H1 (cell line): ENCODE measurements around the gene FOXI1. TPM values are rescaled to one million over a fixed set of nuclear protein-coding genes. Genes with fewer than 3 reads are reported as not detected.

Experiments used
- CTCF ChIA-PET: fragments of 300-600 bp; sonication (Branson Sonifier 250); formaldehyde crosslinking; loops from one replicate; lab custom pipeline; 2021; ENCODE audit not compliant: partially characterized antibody; lab: Charles Lee
- POLR2A ChIA-PET: fragments of 300-600 bp; sonication (Branson Sonifier 250); formaldehyde crosslinking; loops from one replicate; lab custom pipeline; 2021; ENCODE audit warnings: inconsistent platforms; ENCODE audit not compliant: partially characterized antibody; lab: Charles Lee
- DNase-seq, 2 experiments: peaks; one replicate each; pipeline versions ENCODE4 v3.0.0 to v3.0.0-alpha.2; 2010 to 2022; ENCODE audit warnings: low spot score in 2 of 2, low read depth in 1 of 2, mixed read lengths in 1 of 2
- FAIRE-seq: peaks from 2 replicates; lab custom pipeline; 2011; peaks lifted over from hg19 to GRCh38; lab: Jason Lieb, UNC
- H2AFZ ChIP-seq: 2 replicates; pipeline ENCODE4 v1.8.1; 2012; ENCODE audit warnings: low read length, inconsistent platforms
- H2AK5ac ChIP-seq: 2 replicates; pipeline ENCODE4 v1.6.1; 2013; ENCODE audit warnings: low read depth, low read length
- H2BK120ac ChIP-seq: replicated peaks from 2 replicates; pipeline ENCODE3; 2013; ENCODE audit warnings: low read depth, low read length, inconsistent platforms
- H2BK12ac ChIP-seq: 2 replicates; pipeline ENCODE4 v1.6.1; 2013; ENCODE audit warnings: low read depth, low read length
- H2BK15ac ChIP-seq: 2 replicates; pipeline ENCODE4 v1.6.1; 2013; ENCODE audit warnings: low read length
- H2BK20ac ChIP-seq: 2 replicates; pipeline ENCODE4 v1.6.1; 2013; ENCODE audit warnings: low read length
- H2BK5ac ChIP-seq: 2 replicates; pipeline ENCODE4 v1.6.1; 2013; ENCODE audit warnings: low read depth, low read length
- H3K14ac ChIP-seq: 2 replicates; pipeline ENCODE4 v1.6.1; 2013; ENCODE audit warnings: inconsistent platforms; ENCODE audit not compliant: insufficient read length
- H3K18ac ChIP-seq: 2 replicates; pipeline ENCODE4 v1.6.1; 2013; ENCODE audit warnings: low read length; ENCODE audit errors: extremely low read depth
- H3K23ac ChIP-seq: 2 replicates; pipeline ENCODE4 v1.6.1; 2013; ENCODE audit warnings: inconsistent platforms; ENCODE audit not compliant: insufficient read length
- H3K23me2 ChIP-seq: 2 replicates; pipeline ENCODE4 v1.6.1; 2013; ENCODE audit warnings: low read depth, low read length
- H3K27ac ChIP-seq: 2 replicates; pipeline ENCODE4 v1.6.1; 2011; ENCODE audit warnings: low read depth, low read length, inconsistent platforms
- H3K27me3 ChIP-seq, 4 experiments: replicated peaks in 1 of 4; 1 replicate in 1 of 4; 2 replicates in 3 of 4; pipeline versions ENCODE4 v1.6.1 to v1.8.1; 2011 to 2013; ENCODE audit warnings: low read length in 3 of 4, mild to moderate bottlenecking in 3 of 4, inconsistent platforms in 2 of 4, mixed read lengths in 2 of 4, moderate library complexity in 1 of 4; ENCODE audit not compliant: control insufficient read depth in 3 of 4, insufficient read depth in 3 of 4; ENCODE audit errors: extremely low read depth in 1 of 4
- H3K36me3 ChIP-seq, 4 experiments: 2 replicates each; pipeline versions ENCODE4 v1.6.1 to v1.8.1; 2011 to 2013; ENCODE audit warnings: mild to moderate bottlenecking in 4 of 4, low read length in 3 of 4, moderate library complexity in 2 of 4, control low read depth in 1 of 4, inconsistent platforms in 1 of 4; ENCODE audit not compliant: insufficient read depth in 4 of 4, control insufficient read depth in 2 of 4
- H3K4ac ChIP-seq: replicated peaks from 2 replicates; pipeline ENCODE3; 2013; ENCODE audit warnings: low read length, low read depth, mixed read lengths, inconsistent platforms; ENCODE audit not compliant: insufficient read length
- H3K4me1 ChIP-seq, 4 experiments: replicated peaks in 1 of 4; 1 replicate in 1 of 4; 2 replicates in 3 of 4; pipeline versions ENCODE4 v1.6.1 to v1.8.1; 2011 to 2013; ENCODE audit warnings: low read length in 3 of 4, inconsistent platforms in 2 of 4, mixed read lengths in 1 of 4; ENCODE audit not compliant: insufficient read depth in 4 of 4, control insufficient read depth in 3 of 4
- H3K4me2 ChIP-seq, 2 experiments: 2 replicates each; pipeline versions ENCODE4 v1.6.1 to v1.8.1; 2011 to 2013; ENCODE audit warnings: low read depth in 2 of 2, low read length in 2 of 2, control low read depth in 1 of 2, inconsistent platforms in 1 of 2, mild to moderate bottlenecking in 1 of 2; ENCODE audit not compliant: insufficient read depth in 1 of 2
- H3K4me3 ChIP-seq, 4 experiments: fragments of 200-600, 300-600 bp in 1 of 4; sonication (generic), shearing (Covaris generic), sonication (Bioruptor Twin) in 1 of 4; 2 replicates each; pipeline versions ENCODE4 v1.5.1 to v1.8.1; 2011 to 2016; ENCODE audit warnings: low read length in 4 of 4, low read depth in 3 of 4, control low read depth in 2 of 4, inconsistent platforms in 2 of 4, mild to moderate bottlenecking in 2 of 4, mixed read lengths in 1 of 4, moderate library complexity in 1 of 4; ENCODE audit not compliant: insufficient read depth in 2 of 4; ENCODE audit errors: extremely low read depth in 1 of 4
- H3K56ac ChIP-seq: replicated peaks from 2 replicates; pipeline ENCODE3; 2013; ENCODE audit warnings: low read depth, mild to moderate bottlenecking, mixed read lengths, low read length, inconsistent platforms; ENCODE audit not compliant: insufficient read length
- H3K79me1 ChIP-seq: 2 replicates; pipeline ENCODE4 v1.6.1; 2013; ENCODE audit warnings: low read depth, low read length, control low read depth
- H3K79me2 ChIP-seq, 2 experiments: 2 replicates each; pipeline versions ENCODE4 v1.6.1 to v1.8.1; 2012 to 2013; ENCODE audit warnings: low read length in 2 of 2, mild to moderate bottlenecking in 2 of 2, inconsistent platforms in 1 of 2; ENCODE audit not compliant: insufficient read depth in 2 of 2, control insufficient read depth in 1 of 2
- H3K9ac ChIP-seq, 4 experiments: replicated peaks in 1 of 4; 1 replicate in 1 of 4; 2 replicates in 3 of 4; pipeline versions ENCODE4 v1.6.1 to v1.8.1; 2011 to 2013; ENCODE audit warnings: low read depth in 3 of 4, low read length in 3 of 4, control low read depth in 2 of 4, mild to moderate bottlenecking in 2 of 4, moderate library complexity in 2 of 4, inconsistent platforms in 1 of 4; ENCODE audit errors: extremely low read depth in 1 of 4
- H3K9me3 ChIP-seq, 2 experiments: 2 replicates each; pipeline versions ENCODE4 v1.6.1 to v1.8.1; 2012 to 2013; ENCODE audit warnings: mild to moderate bottlenecking in 2 of 2, moderate library complexity in 2 of 2, control low read depth in 1 of 2, inconsistent platforms in 1 of 2, low read depth in 1 of 2, low read length in 1 of 2, mixed read lengths in 1 of 2; ENCODE audit not compliant: insufficient read depth in 2 of 2
- H4K20me1 ChIP-seq, 2 experiments: replicated peaks in 1 of 2; 2 replicates each; pipeline versions ENCODE3 to v1.8.1; 2011 to 2013; ENCODE audit warnings: inconsistent platforms in 2 of 2, low read length in 2 of 2, mild to moderate bottlenecking in 1 of 2; ENCODE audit not compliant: insufficient read depth in 2 of 2, control insufficient read depth in 1 of 2
- H4K5ac ChIP-seq: 2 replicates; pipeline ENCODE4 v1.6.1; 2013; ENCODE audit warnings: low read length, low read depth, mixed read lengths, inconsistent platforms; ENCODE audit not compliant: insufficient read length
- H4K8ac ChIP-seq: 2 replicates; pipeline ENCODE4 v1.8.0; 2013; ENCODE audit warnings: mild to moderate bottlenecking, moderate library complexity, low read length, inconsistent platforms; ENCODE audit not compliant: insufficient read depth; ENCODE audit errors: extremely low read depth
- H4K91ac ChIP-seq: replicated peaks from 2 replicates; pipeline ENCODE3; 2013; ENCODE audit warnings: low read length, mixed read lengths, inconsistent platforms; ENCODE audit not compliant: insufficient read length
- ATF2 ChIP-seq: IDR thresholded peaks from 2 replicates; pipeline ENCODE4 v1.6.1; 2012; ENCODE audit warnings: low read length, inconsistent platforms
- BACH1 ChIP-seq: IDR thresholded peaks from 2 replicates; pipeline ENCODE4 v1.6.1; 2012; ENCODE audit warnings: low read length, improper control_type of control experiment
- CHD1 ChIP-seq: IDR thresholded peaks from 2 replicates; pipeline ENCODE4 v1.6.1; 2012; ENCODE audit warnings: low read depth, low read length, improper control_type of control experiment
- CTBP2 ChIP-seq: IDR thresholded peaks from 2 replicates; pipeline ENCODE4 v1.7.0; 2011; ENCODE audit warnings: borderline replicate concordance, mild to moderate bottlenecking, moderate library complexity, mixed read lengths, low read length; ENCODE audit not compliant: insufficient read depth, insufficient read length
- HDAC2 ChIP-seq, 2 experiments: fragments of 300-600 bp in 1 of 2; sonication (generic) in 1 of 2; IDR thresholded peaks; 2 replicates each; pipeline ENCODE4 v1.6.1; 2011 to 2012; ENCODE audit warnings: low read depth in 2 of 2, low read length in 2 of 2, mild to moderate bottlenecking in 2 of 2, moderate library complexity in 2 of 2, borderline replicate concordance in 1 of 2, inconsistent platforms in 1 of 2
- KDM4A ChIP-seq: IDR thresholded peaks from one replicate; pipeline ENCODE4 v1.7.1; 2012; ENCODE audit warnings: low read depth, mild to moderate bottlenecking, moderate library complexity, low read length, inconsistent platforms; ENCODE audit not compliant: severe bottlenecking
- RBBP5 ChIP-seq: IDR thresholded peaks from 2 replicates; pipeline ENCODE4 v1.7.1; 2012; ENCODE audit warnings: low read depth, mild to moderate bottlenecking, inconsistent platforms, low read length, moderate library complexity, borderline replicate concordance
- SAP30 ChIP-seq: fragments of 300-600 bp; sonication (generic); IDR thresholded peaks from 2 replicates; pipeline ENCODE4 v1.7.1; 2012; ENCODE audit warnings: low read length, moderate library complexity, mild to moderate bottlenecking, inconsistent platforms; ENCODE audit not compliant: insufficient read depth, insufficient replicate concordance
- SIN3A ChIP-seq, 2 experiments: IDR thresholded peaks in 1 of 2; conservative IDR thresholded peaks in 1 of 2; 2 replicates each; pipeline ENCODE4 v1.6.1; 2011 to 2012; ENCODE audit warnings: low read length in 2 of 2, improper control_type of control experiment in 1 of 2, low read depth in 1 of 2, mild to moderate bottlenecking in 1 of 2
- WGBS, 2 experiments: shearing (Covaris generic) in 1 of 2; methylation state at CpG; one replicate each; pipeline versions ENCODE4 v1.1.6 to v1.1.7; 2013 to 2015; ENCODE audit warnings: low lambda C conversion rate in 2 of 2, mixed read lengths in 2 of 2, inconsistent platforms in 1 of 2, low coverage in 1 of 2, missing lambda C conversion rate in 1 of 2; ENCODE audit not compliant: insufficient replicate concordance in 2 of 2, insufficient coverage in 1 of 2, insufficient read length in 1 of 2; ENCODE audit errors: extremely low coverage in 1 of 2, missing lambda C conversion rate in 1 of 2; 5-methylcytosine and 5-hydroxymethylcytosine counted together
- polyA plus RNA-seq, 7 experiments: library from polyadenylated mRNA; depleted of rRNA in 3 of 7; stranded (reverse) in 5 of 7; unstranded in 2 of 7; fragments of >200 nt in 5 of 7; fragments of 200-250 nt in 2 of 7; gene quantifications; 1 replicate in 5 of 7; 2 replicates in 1 of 7; 4 replicates in 1 of 7; pipeline versions ENCODE4 v1.2.1 to v1.2.3, GENCODE V29; 2011 to 2013; ENCODE audit warnings: missing spikeins in 2 of 7, mixed read lengths in 2 of 7
- total RNA-seq: library from RNA; stranded (reverse); fragmentation: NEBNext Ultra II Directional; extraction: Animal tissue kit (Norgen Biotek cat#: 25700); gene quantifications from 2 replicates; pipeline ENCODE4 v1.2.1, GENCODE V29; 2021
- TF ChIP-seq, protein P1 (sequence below): IDR thresholded peaks from 2 replicates; pipeline ENCODE4 v1.6.1; 2011; ENCODE audit warnings: low read length, improper control_type of control experiment

The FOXI1 gene
- total and polyA plus RNA-seq, 2 of the 8 experiments (the other 6 are each of a cell fraction or from before 2014, with no cell fraction given) = not detected

DNA sequence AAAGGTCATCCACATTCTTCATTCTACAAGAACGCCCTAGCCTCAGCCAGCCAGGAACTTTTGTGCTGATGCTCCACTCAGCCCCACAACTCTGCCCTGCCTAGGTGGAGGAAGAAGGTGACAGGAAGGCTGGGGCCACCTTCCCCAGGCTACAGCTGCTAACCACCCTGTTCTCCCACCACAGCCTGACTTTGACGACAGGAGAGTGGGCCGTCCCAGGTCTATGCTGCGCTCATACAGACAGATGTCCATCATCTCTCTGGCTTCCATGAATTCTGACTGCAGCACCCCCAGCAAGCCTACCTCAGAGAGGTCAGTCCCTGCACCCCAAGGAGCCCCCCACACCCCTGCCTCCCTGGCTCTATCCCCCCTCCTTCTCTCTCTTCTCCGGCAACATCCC is 28.2 kb upstream of the FOXI1 start:
- no peak for DNase-seq
- no peak overlapping the region for H3K14ac ChIP-seq
- no peaks in the 10 kb centered on the region; a peak in 1 of 7 replicates for H3K27me3 ChIP-seq
- ChIA-PET CTCF (interaction anchor here (0.7 to 1.6 kb wide), 3 partner anchors 106 to 450 kb away, joined by 3 to 8 read pairs (median 3); no protein-coding TSS in a partner anchor), POLR2A (no interaction called here)
- no peak for FAIRE-seq
- H3K4me1 ChIP-seq = no peaks in the 10 kb centered on the region
- no peak overlapping the region for H4K91ac ChIP-seq
- H2BK120ac ChIP-seq = no peak overlapping the region
- H3K27ac ChIP-seq = no peak overlapping the region
- no peak overlapping the region for H3K56ac ChIP-seq
- no peak overlapping the region for H2AK5ac ChIP-seq
- no peaks in the 10 kb centered on the region for H3K36me3 ChIP-seq
- H2AFZ ChIP-seq = no peak overlapping the region
- no peak overlapping the region for H2BK20ac ChIP-seq
- H4K8ac ChIP-seq = no peak overlapping the region
- H2BK12ac ChIP-seq = no peak overlapping the region
- no peak overlapping the region for H3K18ac ChIP-seq
- no peaks in the 10 kb centered on the region for H3K79me2 ChIP-seq
- H3K79me1 ChIP-seq = no peaks in the 10 kb centered on the region
- no peak overlapping the region for H4K5ac ChIP-seq
- no peak overlapping the region for H3K4me3 ChIP-seq
- H3K9me3 ChIP-seq = no peaks in the 10 kb centered on the region
- H2BK15ac ChIP-seq = no peak overlapping the region
- no peaks in the 10 kb centered on the region for H4K20me1 ChIP-seq
- whole genome bisulfite sequencing, 2 experiments = 95% methylated on average over 5 of the region's 5 CpGs; no CpG with 5 or more reads in 1 of the 2 experiments
- H2BK5ac ChIP-seq = no peak overlapping the region
- H3K4me2 ChIP-seq = no peak overlapping the region
- H3K9ac ChIP-seq = no peak overlapping the region
- H3K23ac ChIP-seq = no peak overlapping the region
- H3K23me2 ChIP-seq = no peaks in the 10 kb centered on the region
- H3K4ac ChIP-seq = no peak overlapping the region
- TF ChIP-seq CHD1 (no peak), CTBP2 (no peak), BACH1 (no peak), RBBP5 (no peak), ATF2 (no peak), SIN3A (conservative IDR thresholded peaks at IDR 0.05 in 1 of 2, IDR thresholded peaks at IDR 0.05 in 1 of 2; ENCODE audit: low read depth in 1 of 2, low read length in 2 of 2) (no peak), HDAC2 (IDR thresholded peaks at IDR 0.05; ENCODE audit: borderline replicate concordance in 1 of 2, low read depth in 2 of 2, low read length in 2 of 2) (no peak), SAP30 (no peak), KDM4A (no peak)
- TF ChIP-seq, protein P1, sequence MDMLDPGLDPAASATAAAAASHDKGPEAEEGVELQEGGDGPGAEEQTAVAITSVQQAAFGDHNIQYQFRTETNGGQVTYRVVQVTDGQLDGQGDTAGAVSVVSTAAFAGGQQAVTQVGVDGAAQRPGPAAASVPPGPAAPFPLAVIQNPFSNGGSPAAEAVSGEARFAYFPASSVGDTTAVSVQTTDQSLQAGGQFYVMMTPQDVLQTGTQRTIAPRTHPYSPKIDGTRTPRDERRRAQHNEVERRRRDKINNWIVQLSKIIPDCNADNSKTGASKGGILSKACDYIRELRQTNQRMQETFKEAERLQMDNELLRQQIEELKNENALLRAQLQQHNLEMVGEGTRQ = no peak
